Effector memory CD4-positive, alpha-beta T cell (primary cell): ENCODE data around the gene ORC1.

ENCODE experiments used
- DNase-seq, 3 donors: peaks; one replicate each; pipeline ENCODE4 v3.0.0-alpha.2; 2020
- H3K27ac ChIP-seq: 2 replicates; pipeline ENCODE4 v1.7.0; 2013; ENCODE audit warnings: mild to moderate bottlenecking, low read length, moderate library complexity; ENCODE audit not compliant: insufficient read depth, poor library complexity, severe bottlenecking
- H3K27me3 ChIP-seq: replicated peaks from 2 replicates; pipeline ENCODE4 v1.7.0; 2013; ENCODE audit warnings: mild to moderate bottlenecking, low read length; ENCODE audit not compliant: insufficient read depth, control insufficient read depth, poor library complexity, severe bottlenecking
- H3K36me3 ChIP-seq: 2 replicates; pipeline ENCODE4 v1.7.0; 2013; ENCODE audit warnings: mild to moderate bottlenecking, low read length, moderate library complexity; ENCODE audit not compliant: control insufficient read depth, insufficient read depth
- H3K4me1 ChIP-seq: 2 replicates; pipeline ENCODE4 v1.7.0; 2013; ENCODE audit warnings: low read length, mild to moderate bottlenecking; ENCODE audit not compliant: control insufficient read depth, insufficient read depth, poor library complexity, severe bottlenecking
- H3K4me3 ChIP-seq: 2 replicates; pipeline ENCODE4 v1.7.0; 2013; ENCODE audit warnings: low read length, low read depth, mild to moderate bottlenecking; ENCODE audit not compliant: insufficient read depth, poor library complexity, severe bottlenecking
- H3K9me3 ChIP-seq: 2 replicates; pipeline ENCODE4 v1.7.0; 2013; ENCODE audit warnings: mild to moderate bottlenecking, low read length, moderate library complexity; ENCODE audit not compliant: control insufficient read depth

Gene ORC1

GRCh38 chr1:52352690-52353089, 51.5 kb downstream of the ORC1 start:
- H3K36me3 ChIP-seq = peaks cover 64% of the 10 kb centered on the region
- no peaks in the 10 kb centered on the region for H3K27me3 ChIP-seq
- H3K9me3 ChIP-seq = no peaks in the 10 kb centered on the region
- DNase-seq = no peak
- H3K27ac ChIP-seq = no peak overlapping the region
- H3K4me3 ChIP-seq = no peak overlapping the region
- no peaks in the 10 kb centered on the region for H3K4me1 ChIP-seq

DNA sequence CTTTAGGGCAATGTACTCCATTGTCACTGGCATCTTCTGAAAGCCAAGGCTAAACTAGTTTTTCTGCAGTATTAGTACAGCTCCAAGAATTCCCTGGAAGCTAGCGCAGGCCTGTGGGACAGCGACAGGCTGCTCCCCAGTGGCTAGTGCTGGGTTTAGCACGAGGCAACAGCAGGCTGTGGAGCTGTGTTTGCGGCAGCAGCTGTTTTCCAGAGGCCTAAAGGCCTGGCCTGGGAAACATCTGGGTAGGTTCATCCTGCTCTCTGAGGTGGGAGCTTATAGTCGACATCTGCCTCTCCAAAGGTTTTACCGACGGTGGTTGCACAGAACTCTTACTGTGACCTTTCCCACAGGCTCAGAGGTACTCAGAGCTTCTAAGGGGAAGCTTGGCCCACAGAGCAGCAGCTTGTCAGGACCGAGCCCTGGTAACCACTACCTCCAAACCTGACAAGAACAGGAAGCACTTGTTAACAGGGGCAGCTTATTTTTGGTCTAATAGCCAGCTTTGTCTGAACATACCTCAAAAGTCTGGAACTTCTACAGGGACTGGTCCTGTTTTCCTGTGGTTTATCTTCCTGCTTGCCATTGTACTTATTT, 55.4 kb downstream of the ORC1 start:
- Histone ChIP-seq H3K27ac (no peak overlapping the region), H3K4me3 (no peak overlapping the region), H3K27me3 (no peaks in the 10 kb centered on the region), H3K36me3 (peaks cover 25% of the 10 kb centered on the region), H3K4me1 (no peaks in the 10 kb centered on the region), H3K9me3 (no peaks in the 10 kb centered on the region)
- DNase-seq = no peak

GRCh38 chr1:52346653-52347052, 57.6 kb downstream of the ORC1 start:
- Histone ChIP-seq H3K36me3 (peaks cover 5% of the 10 kb centered on the region), H3K9me3 (no peaks in the 10 kb centered on the region), H3K4me1 (no peaks in the 10 kb centered on the region), H3K4me3 (no peak overlapping the region), H3K27me3 (no peaks in the 10 kb centered on the region), H3K27ac (no peak overlapping the region)
- DNase-seq = no peak

DNA sequence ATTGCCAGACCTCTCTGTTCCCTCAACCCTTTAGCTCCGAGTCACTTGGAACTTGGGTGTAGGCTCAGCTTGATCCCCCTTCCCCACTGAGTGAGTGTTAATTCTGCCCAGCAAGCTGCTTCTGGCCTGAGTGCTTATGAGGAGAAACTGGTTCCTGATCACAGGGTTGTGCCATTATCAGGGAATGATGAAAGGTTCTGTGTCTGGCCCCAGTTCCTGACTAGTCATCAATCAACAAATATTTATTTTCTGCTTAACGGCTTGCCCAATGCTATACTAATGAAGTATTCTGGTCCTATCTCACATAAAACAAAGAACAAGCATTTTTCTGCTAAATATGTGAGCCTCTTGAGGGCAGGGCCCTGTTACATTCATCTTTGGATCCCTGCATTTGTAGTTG, 59.0 kb downstream of the ORC1 start:
- H3K4me3 ChIP-seq = no peak overlapping the region
- no peak for DNase-seq
- H3K36me3 ChIP-seq = no peaks in the 10 kb centered on the region

DNA sequence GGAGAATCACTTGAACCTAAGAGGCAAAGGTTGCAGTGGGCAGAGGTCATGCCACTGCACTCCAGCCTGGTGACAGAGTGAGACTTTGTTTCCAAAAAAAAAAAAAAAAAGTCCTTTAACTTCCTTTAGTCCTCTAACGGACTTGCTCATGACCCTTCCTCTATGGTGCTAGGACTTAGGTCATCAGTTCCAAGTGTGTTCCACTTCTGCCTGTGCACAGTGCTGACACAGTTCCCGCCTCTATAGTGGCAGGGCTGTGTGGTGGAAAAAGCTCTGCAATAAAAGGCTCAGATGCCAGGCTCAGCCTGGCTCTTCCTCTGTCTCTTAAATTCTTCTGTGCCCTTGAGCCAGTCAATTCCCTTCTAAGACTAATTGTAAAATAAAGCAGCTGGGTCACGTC, 60.2 kb downstream of the ORC1 start:
- H3K36me3 ChIP-seq = no peaks in the 10 kb centered on the region
- H3K4me3 ChIP-seq = no peak overlapping the region
- no peak for DNase-seq
- no peaks in the 10 kb centered on the region for H3K4me1 ChIP-seq
- no peaks in the 10 kb centered on the region for H3K9me3 ChIP-seq
- H3K27ac ChIP-seq = no peak overlapping the region
- H3K27me3 ChIP-seq = no peaks in the 10 kb centered on the region

More for the DNA sequence above, 59.0 kb downstream of the ORC1 start:
- Histone ChIP-seq H3K27me3 (no peaks in the 10 kb centered on the region), H3K4me1 (no peaks in the 10 kb centered on the region), H3K9me3 (no peaks in the 10 kb centered on the region), H3K27ac (no peak overlapping the region)

- Histone ChIP-seq H3K27ac (no peak overlapping the region), H3K4me1 (no peaks in the 10 kb centered on the region), H3K9me3 (no peaks in the 10 kb centered on the region), H3K4me3 (no peak overlapping the region), H3K36me3 (peaks cover 7% of the 10 kb centered on the region), H3K27me3 (no peaks in the 10 kb centered on the region)
- no peak for DNase-seq
Measured at GRCh38 chr1:52341655-52342260, 62.5 kb downstream of the ORC1 start.

- H3K36me3 ChIP-seq = peaks cover 7% of the 10 kb centered on the region
- no peak overlapping the region for H3K27ac ChIP-seq
- H3K4me3 ChIP-seq = no peak overlapping the region
- H3K4me1 ChIP-seq = no peaks in the 10 kb centered on the region
- no peak for DNase-seq
- H3K9me3 ChIP-seq = no peaks in the 10 kb centered on the region
- no peaks in the 10 kb centered on the region for H3K27me3 ChIP-seq
Measured at GRCh38 chr1:52337439-52337838, 66.8 kb downstream of the ORC1 start.

GRCh38 chr1:52334906-52335528, 69.2 kb downstream of the ORC1 start:
- H3K36me3 ChIP-seq = peaks cover 7% of the 10 kb centered on the region
- H3K9me3 ChIP-seq = no peaks in the 10 kb centered on the region
- H3K27me3 ChIP-seq = no peaks in the 10 kb centered on the region
- no peaks in the 10 kb centered on the region for H3K4me1 ChIP-seq
- H3K27ac ChIP-seq = no peak overlapping the region
- DNase-seq = no peak
- H3K4me3 ChIP-seq = no peak overlapping the region

GRCh38 chr1:52332411-52332810, 71.8 kb downstream of the ORC1 start:
- H3K9me3 ChIP-seq = no peaks in the 10 kb centered on the region
- H3K27ac ChIP-seq = no peak overlapping the region
- no peaks in the 10 kb centered on the region for H3K27me3 ChIP-seq
- H3K4me1 ChIP-seq = no peaks in the 10 kb centered on the region
- no peak overlapping the region for H3K4me3 ChIP-seq
- no peaks in the 10 kb centered on the region for H3K36me3 ChIP-seq
- no peak for DNase-seq

DNA sequence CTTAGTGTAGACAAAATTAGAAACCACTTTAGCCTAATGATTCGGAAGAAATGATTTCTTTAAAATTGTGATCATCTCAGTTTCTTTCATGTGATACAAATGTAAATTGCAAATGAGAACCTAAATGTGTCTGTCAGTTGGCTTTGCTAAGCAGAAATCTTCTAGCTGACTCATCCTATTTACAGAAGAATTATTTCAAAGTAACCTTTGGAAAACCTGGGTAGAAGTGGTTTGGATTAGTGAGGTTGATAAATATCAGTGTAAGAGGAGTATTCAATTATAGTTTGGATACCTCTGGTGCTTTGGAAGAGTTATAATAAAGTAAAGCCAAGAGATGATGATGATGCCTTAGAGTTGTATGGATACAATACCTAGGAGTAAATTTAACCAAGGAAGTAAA, 75.6 kb downstream of the ORC1 start:
- no peak for DNase-seq
- no peaks in the 10 kb centered on the region for H3K36me3 ChIP-seq
- H3K4me1 ChIP-seq = no peaks in the 10 kb centered on the region
- H3K27ac ChIP-seq = no peak overlapping the region
- H3K9me3 ChIP-seq = no peaks in the 10 kb centered on the region
- H3K4me3 ChIP-seq = no peak overlapping the region
- no peaks in the 10 kb centered on the region for H3K27me3 ChIP-seq
